ENCODE results near the gene RPS16.

The RPS16 gene

DNA sequence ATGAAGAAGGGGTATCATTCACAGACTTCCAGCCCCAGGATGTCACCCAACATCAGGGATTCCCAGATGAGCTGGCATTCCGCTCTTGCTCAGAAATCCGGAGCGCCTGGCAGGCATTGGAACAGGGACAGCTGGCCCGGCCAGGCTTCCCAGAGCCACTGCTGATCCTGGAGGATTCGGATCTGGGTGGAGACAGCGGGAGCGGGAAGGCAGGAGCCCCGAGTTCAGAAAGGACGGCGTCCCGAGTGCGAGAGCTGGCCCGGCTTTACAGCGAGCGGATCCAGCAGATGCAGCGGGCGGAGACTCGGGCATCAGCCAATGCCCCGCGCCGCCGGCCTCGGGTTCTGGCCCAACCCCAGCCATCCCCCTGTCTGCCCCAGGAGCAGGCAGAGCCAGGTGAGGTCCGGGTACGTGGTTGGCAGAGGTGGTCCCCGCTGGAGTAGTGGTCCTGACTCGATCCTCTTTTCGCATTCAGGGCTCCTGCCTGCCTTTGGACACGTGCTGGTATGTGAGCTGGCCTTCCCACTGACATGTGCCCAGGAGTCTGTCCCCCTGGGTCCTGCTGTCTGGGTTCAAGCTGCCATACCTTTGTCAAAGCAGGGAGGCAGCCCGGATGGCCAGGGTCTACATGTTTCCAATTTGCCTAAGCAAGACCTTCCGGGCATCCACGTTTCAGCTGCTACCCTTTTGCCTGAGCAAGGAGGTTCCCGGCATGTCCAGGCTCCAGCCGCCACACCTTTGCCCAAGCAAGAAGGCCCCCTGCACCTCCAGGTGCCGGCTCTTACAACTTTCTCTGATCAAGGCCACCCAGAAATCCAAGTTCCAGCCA, 12.3 kb downstream of the RPS16 start:
- in situ Hi-C loops (cut with MboI; ENCODE audit: low sequenced_read_pairs), result no loop called here

- in situ Hi-C loops (cut with MboI; ENCODE audit: low sequenced_read_pairs), result no loop called here
These were observed 13.7 kb downstream of the RPS16 start for GRCh38 chr19:39422020-39422419.

DNA sequence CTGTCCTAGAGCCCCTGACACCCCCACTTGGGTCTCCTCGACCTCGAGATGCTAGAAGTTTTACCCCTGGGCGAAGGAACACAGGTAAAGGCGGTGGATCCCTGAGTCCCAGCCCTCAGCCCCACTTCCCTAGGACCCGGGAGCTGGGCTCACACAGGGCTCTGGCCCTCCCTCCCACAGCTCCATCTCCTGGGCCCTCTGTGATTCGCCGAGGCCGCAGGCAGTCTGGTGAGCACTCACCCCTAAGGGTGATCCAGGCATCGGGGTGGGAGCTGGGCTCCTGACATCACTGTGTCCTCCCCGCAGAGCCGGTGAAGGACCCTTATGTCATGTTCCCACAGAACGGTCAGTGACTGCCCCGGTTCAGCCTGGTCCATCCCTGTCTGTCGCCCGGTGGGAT, 15.0 kb downstream of the RPS16 start:
- in situ Hi-C loops (cut with MboI; ENCODE audit: low sequenced_read_pairs), result no loop called here

DNA sequence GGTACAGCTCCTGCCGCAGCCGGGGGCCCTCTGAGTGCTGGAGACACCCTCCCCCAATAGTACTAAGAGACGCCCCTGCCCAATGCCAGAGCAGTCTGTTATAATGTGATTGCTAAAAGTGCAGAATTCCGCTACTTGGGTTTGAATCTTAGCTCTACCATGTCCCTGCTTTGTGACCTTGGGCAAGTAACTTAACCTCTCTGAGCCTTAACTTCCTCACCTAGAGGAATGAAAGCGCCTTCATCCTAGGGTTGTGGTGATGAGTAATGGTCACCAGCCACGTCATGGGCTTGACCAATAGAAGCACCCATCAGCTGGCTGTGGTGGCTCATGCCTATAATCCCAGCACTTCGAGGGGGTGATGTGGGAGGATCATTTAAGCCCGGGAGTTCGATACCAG, 16.7 kb downstream of the RPS16 start:
- in situ Hi-C loops (cut with MboI; ENCODE audit: low sequenced_read_pairs), result no loop called here

GRCh38 chr19:39417463-39418181, 18.1 kb downstream of the RPS16 start:
- in situ Hi-C loops (cut with MboI; ENCODE audit: low sequenced_read_pairs), result no loop called here

DNA sequence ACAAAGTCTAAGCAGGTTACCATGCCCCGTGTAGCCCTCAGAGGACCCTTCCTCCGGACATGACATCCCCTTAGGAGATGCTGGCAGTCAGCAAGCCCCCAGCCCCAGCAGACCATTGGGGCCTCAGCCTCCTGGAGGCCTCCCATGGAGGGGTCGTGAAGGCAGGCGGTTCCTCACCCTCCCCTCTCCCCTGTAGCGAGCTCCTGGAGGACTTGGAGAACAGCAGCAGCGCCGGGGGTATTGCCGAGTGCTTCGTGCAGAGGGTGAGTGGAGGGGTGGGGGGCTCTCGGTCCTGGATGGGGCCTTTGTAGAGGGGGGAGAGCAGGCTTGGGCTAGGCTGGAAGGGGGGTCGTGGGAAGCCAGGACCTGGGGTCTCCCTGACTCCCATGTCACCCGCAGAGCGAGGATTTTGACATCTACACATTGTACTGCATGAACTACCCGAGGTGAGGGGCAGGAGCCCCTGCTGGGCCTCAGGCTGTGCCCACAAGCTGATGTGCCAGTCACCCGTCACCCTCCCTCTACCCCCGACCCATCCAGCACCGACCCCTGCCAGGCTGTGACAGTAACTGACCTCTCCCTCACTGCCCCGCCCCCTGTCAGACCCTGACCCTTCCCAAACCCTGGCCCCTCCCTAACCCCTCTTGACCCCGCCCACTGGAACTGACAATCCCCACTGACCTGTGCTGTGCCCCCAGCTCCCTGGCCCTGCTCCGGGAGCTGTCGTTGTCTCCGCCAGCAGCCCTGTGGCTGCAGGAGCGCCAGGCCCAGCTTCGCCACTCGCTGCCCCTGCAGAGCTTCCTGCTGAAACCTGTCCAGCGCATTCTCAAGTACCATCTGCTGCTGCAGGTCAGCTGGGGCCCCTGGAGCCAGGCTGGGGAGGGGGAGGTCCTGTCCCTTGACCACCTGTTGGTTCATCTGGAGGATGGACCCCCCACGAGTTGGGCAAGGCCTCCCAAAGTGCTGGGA, 19.3 kb downstream of the RPS16 start:
- in situ Hi-C loops (cut with MboI; ENCODE audit: low sequenced_read_pairs), result no loop called here

DNA sequence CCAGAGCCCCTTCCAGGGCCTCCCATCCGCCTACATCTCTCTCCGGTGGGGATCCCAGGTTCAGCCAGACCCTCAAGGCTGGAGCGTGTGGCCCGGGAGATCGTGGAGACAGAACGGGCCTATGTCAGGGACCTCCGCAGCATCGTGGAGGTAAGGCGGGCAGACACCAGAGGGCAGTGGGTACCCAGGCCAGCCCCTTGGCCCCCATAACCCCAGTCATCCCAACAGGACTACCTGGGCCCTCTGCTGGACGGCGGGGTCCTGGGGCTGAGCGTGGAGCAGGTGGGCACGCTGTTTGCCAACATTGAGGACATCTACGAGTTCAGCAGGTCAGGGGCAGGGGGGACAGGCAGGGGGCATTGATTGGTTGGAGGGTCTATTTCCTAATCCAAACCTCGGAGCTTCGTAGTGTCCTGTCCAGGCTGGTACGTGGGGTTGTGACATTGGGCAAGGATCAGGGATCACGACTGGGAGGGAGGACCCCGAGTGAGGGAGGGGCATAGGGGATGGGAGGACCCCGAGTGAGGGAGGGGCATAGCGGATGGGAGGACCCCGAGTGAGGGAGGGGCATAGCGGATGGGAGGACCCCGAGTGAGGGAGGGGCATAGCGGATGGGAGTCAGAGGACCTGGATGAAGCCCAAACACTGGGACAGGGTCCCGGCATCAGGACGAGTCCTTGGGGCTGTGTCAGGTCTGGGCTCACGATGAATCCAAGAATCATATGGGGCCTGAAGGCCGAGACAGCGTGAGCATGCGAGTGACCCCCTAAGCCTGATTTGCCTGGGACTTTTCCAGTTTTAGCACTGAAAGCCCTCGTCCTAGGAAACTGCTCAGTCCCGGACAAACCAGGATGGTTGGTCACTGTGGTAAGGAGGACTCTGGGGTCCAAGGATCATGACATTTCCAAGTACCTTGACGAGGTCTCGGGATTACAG, 20.4 kb downstream of the RPS16 start:
- in situ Hi-C loops (cut with MboI; ENCODE audit: low sequenced_read_pairs), result no loop called here

DNA sequence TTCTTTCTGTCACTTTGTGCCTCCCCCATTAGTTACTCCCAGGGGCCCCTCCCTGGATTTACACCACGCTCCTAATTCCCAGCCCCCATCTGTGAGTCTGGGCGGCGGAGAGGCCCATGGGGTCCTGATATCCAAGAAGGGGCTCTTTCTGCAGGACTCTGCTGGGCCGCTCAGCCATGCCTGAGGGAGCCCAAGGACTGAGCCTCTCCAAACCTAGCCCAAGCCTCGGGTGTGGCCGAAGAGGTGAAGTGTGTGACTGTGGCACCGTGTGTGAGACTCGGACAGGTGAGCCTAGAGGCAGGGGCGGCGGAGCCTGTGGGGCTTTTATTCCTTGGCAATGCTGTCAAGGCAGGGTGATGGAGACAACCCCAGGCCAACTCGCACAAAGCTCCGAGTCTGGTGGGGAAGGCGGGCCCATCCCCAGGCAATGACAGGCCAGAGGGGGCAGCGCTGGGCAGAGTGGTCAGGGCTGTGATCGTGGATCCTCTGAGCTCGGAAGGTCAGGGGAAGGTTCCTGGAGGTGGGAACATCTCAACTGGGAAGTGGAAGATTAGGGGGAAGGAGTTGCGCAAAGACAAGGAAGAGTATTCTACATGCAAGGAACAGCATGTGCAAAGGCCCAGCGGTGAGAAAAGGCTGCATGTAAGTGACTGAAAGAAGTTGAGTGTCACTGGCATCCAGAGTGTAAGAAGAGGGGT, 21.7 kb downstream of the RPS16 start:
- in situ Hi-C loops (cut with MboI; ENCODE audit: low sequenced_read_pairs), result no loop called here

DNA sequence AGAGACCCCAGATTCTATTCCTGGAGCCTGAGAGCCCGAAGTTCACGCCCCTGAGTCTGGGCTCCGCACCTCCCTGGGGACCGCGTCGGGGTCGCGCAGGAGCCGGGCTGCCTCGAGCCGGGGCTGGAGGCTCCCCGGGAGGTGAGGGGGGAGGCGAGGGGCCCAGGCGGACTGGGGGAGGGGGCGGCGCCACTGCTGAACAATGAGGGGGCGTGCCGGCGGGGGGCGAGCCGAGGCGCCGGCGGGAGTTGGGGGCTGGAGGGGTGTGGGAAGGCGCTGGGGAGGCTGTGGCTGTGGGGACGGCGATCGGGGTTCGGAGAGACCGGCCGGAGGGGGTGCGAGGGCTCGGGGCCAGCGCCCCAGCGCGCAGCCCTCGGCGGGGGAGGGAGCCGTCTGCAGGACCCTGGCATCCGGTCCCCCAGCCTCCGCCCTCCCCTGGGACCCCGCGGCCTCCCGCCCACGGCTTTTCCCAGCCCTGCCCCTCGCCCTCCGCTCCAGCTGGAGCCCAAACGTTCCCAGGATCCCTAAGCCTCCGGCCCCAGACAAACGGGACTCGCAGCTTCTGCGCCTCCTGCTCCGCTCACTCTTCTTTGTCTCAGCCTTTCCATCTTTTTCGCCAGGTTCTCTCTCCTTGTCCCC, 22.4 kb downstream of the RPS16 start:
- in situ Hi-C loops (cut with MboI; ENCODE audit: low sequenced_read_pairs), result no loop called here

DNA sequence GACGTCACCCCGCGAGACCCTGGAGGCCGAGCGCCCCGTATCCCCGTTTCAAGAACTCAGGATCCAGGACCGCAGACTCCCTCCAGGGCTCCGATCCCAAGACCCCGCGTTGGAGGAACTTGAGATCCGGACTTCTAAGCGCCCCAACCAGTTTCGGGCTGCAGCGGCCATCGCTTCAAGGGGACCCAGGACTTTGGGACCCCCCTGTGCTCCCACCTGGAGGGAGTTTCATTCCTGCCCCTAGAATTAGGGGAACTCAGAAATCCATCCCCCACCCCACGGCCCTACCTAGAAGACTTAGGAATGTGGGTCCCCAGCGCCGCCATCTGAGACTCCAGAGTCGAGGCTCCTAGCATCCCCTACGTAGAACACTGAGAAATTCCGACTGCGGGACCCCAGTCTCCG, 22.9 kb downstream of the RPS16 start:
- in situ Hi-C loops (cut with MboI; ENCODE audit: low sequenced_read_pairs), result no loop called here

DNA sequence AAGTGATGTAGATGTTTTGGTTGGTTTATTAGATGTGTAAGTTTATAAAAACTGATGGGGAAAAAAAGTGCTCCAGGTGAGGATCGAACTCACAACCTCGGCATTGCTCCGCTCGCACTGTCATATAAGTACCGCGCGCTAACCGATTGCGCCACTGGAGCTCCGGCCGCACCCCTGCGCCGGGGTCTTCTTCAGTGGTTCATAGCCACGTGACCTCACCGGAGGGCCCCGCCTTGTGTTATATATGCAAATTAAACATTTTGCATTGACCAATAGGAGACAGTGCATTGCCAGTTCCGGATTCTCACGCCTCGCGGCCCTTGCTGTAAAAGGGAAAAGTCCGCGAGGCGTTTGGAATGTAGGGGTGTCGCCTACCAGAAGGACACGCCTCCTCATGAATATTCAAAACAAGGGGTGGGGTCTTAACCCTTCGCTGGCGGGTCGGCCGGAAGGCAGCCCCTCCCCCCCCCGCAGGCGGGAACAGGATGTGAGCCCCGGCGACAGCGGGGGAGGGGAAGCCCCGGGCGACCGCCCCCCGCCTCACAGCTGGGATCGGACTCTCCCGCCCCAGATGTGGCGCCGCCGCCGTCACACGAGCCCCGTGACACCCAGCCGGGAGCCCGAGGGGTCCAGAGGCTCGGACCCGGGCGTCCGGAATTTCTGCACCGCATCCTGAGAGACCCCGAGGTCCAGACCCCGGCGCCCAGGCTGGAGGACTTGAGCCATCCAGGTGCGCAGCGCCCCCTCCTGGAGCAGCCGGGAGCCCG, 23.5 kb downstream of the RPS16 start, which contains the start of gene PLEKHG2:
PLEKHG2 (plus strand) TSS at position 570 of the 767 bp plus-strand sequence. CDS start 1,418 bp downstream, outside the sequence.
- in situ Hi-C loops (cut with MboI; ENCODE audit: low sequenced_read_pairs), result no loop called here

- in situ Hi-C loops (cut with MboI; ENCODE audit: low sequenced_read_pairs), result no loop called here
These were observed 24.0 kb downstream of the RPS16 start for GRCh38 chr19:39411832-39412099.

DNA sequence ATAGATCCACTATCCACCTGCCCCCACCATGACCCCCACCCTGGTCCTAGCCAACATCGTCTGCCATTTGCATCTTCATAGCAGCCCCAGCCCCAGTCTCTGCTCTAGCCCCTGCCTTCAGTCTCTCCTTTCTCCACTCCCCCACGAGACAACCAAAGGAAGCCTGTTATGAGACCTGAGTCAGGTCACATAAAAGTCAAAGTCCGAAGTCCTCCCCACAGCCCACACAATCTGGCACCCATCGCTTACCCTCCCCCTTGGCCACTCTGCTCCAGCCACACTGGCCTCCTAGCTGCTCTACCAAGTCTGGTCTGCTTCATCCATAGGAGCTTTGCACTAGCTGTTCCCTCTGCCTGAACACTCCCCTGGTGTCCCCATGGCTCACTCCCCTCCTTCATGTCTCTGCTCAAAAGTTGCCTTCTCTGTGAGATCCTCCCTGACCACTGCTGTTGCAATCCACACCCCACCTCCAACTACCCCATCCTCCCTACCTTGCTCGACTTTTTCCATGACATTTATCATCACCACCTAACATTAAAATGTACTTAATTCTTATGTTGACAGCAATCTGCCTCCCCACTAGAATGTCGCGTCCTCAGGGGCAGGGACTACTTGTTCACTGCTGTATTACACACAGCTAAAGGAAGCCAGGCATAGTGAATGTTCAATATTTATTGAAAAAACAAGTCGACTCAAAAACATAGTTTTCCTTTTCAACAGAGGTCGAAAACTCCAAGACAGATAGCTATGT, 24.5 kb downstream of the RPS16 start:
- in situ Hi-C loops (cut with MboI; ENCODE audit: low sequenced_read_pairs), result no loop called here

- in situ Hi-C loops (cut with MboI; ENCODE audit: low sequenced_read_pairs), result no loop called here
These were observed 25.0 kb downstream of the RPS16 start for GRCh38 chr19:39410831-39411080.

DNA sequence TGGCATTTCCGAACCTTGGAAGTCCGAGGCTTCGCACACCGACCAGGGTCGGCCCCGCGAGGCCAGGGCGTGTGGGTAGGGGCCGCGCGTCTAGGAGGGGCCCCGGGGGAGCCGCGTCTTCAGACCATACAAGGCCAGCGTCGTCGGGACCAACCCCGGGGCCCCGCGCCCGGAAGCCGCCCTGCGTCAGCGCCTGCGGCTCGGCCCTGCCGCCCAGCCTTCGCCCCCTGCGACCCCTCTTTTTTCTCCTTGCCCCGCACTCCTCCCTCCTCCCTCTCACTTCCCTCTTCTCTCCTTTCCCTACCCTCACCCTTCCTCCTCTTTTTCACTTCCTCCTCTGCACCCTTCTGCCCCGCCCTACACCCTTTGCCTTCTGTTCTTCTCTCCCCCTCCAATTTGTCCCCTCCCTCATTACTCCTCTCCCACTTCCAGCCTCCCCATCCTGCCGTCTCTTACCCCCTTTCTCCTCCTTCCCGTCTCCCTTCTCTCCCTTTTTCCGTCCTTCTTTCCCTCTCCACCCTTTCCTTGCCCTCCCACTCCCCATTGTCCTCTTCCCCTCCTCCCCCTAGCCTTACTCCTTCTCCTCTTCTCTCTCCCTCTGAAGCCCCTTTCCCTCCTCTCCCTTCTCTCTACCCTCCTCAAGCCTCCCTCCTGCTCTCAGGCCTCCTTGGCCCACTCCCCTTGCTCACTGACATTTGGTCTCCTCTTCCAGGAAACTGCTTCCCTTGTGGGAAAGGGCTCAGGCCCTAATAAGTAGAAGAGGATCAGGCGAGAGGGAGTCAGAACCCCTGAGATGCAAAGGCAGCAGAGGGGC, 25.5 kb downstream of the RPS16 start:
- in situ Hi-C loops (cut with MboI; ENCODE audit: low sequenced_read_pairs), result no loop called here

GRCh38 chr19:39409208-39410016, 26.3 kb downstream of the RPS16 start:
- in situ Hi-C loops (cut with MboI; ENCODE audit: low sequenced_read_pairs), result no loop called here

All from HL-60/S4 (cell line).